ENCODE measurements around the gene LRCH4.

The LRCH4 gene

GRCh38 chr7:100582041-100582579 is 3.8 kb downstream of the LRCH4 start:
- no peak for DNase-seq

- DNase-seq: no peak
Observed at GRCh38 chr7:100580466-100581283, 5.3 kb downstream of the LRCH4 start.

- DNase-seq: no peak
Observed at GRCh38 chr7:100578246-100579183, 7.4 kb downstream of the LRCH4 start.

GRCh38 chr7:100577507-100577906 is 8.4 kb downstream of the LRCH4 start:
- DNase-seq: no peak

GRCh38 chr7:100577103-100577502 is 8.8 kb downstream of the LRCH4 start:
- DNase-seq: no peak

GRCh38 chr7:100576384-100576993 is 9.4 kb downstream of the LRCH4 start:
- no peak for DNase-seq

GRCh38 chr7:100575746-100576383 is 10.1 kb downstream of the LRCH4 start:
- DNase-seq: no peak

GRCh38 chr7:100575206-100575631 is 10.7 kb downstream of the LRCH4 start:
- DNase-seq: no peak

GRCh38 chr7:100574362-100575205 is 11.3 kb downstream of the LRCH4 start:
- DNase-seq: no peak

- no peak for DNase-seq
Observed at GRCh38 chr7:100573691-100574361, 12.1 kb downstream of the LRCH4 start, which contains the start of gene SAP25. TSS of gene SAP25 (minus strand) at chr7:100573900. CDS start at chr7:100573742, 158 bp downstream.

GRCh38 chr7:100572949-100573675 is 12.8 kb downstream of the LRCH4 start:
- DNase-seq: no peak

GRCh38 chr7:100572281-100572948 is 13.5 kb downstream of the LRCH4 start:
- DNase-seq: no peak

- no peak for DNase-seq
Observed at GRCh38 chr7:100571829-100572116, 14.2 kb downstream of the LRCH4 start.

- DNase-seq: no peak
Observed at GRCh38 chr7:100570954-100571828, 14.7 kb downstream of the LRCH4 start.

GRCh38 chr7:100568896-100569844 is 16.8 kb downstream of the LRCH4 start:
- DNase-seq: peak; percentile 69

GRCh38 chr7:100568176-100568895 is 17.6 kb downstream of the LRCH4 start:
- no peak for DNase-seq

- peak; percentile 46 for DNase-seq
Observed at GRCh38 chr7:100567751-100568175, 18.2 kb downstream of the LRCH4 start.

All from DMS153 (cell line).